Neutrophil (primary cell): ENCODE measurements around the gene LAMC2.

ENCODE experiments used
- H3K27ac ChIP-seq: fragments of 200-600 bp; sonication (generic); 2 replicates; pipeline ENCODE4 v1.5.1; 2016; ENCODE audit warnings: mild to moderate bottlenecking, moderate library complexity
- H3K27me3 ChIP-seq: fragments of 200-600 bp; sonication (generic); 2 replicates; pipeline ENCODE4 v1.6.0; 2016; ENCODE audit warnings: mild to moderate bottlenecking
- H3K36me3 ChIP-seq: fragments of 200-600 bp; sonication (generic); 2 replicates; pipeline ENCODE4 v1.5.1; 2017
- H3K4me1 ChIP-seq, 2 experiments: fragments of 200-600 bp in 1 of 2; sonication (generic) in 1 of 2; 1 replicate in 1 of 2; 2 replicates in 1 of 2; pipeline versions ENCODE4 v1.5.1 to v1.6.1; 2013 to 2016; ENCODE audit warnings: low read depth in 1 of 2, low read length in 1 of 2, mild to moderate bottlenecking in 1 of 2, moderate library complexity in 1 of 2; ENCODE audit not compliant: control insufficient read depth in 1 of 2, insufficient read depth in 1 of 2
- H3K4me3 ChIP-seq, 2 experiments: fragments of 200-600 bp in 1 of 2; sonication (generic) in 1 of 2; 1 replicate in 1 of 2; 2 replicates in 1 of 2; pipeline ENCODE4 v1.5.1; 2013 to 2016; ENCODE audit warnings: low read depth in 1 of 2, low read length in 1 of 2, mild to moderate bottlenecking in 1 of 2, moderate library complexity in 1 of 2
- H3K9me3 ChIP-seq: fragments of 200-600 bp; sonication (generic); 2 replicates; pipeline ENCODE4 v1.5.1; 2016
- CTCF ChIP-seq: fragments of 200-600 bp; sonication (generic); IDR thresholded peaks from 2 replicates; pipeline ENCODE4 v1.5.1; 2016; ENCODE audit warnings: antibody characterized with exemption

Gene LAMC2

GRCh38 chr1:183142171-183142570 is 43.9 kb upstream of the LAMC2 start:
- no peak overlapping the region for H3K27ac ChIP-seq
- H3K4me1 ChIP-seq: no peaks in the 10 kb centered on the region
- no peaks in the 10 kb centered on the region for H3K27me3 ChIP-seq
- H3K4me3 ChIP-seq: no peak overlapping the region
- no peaks in the 10 kb centered on the region for H3K9me3 ChIP-seq
- no peak for TF ChIP-seq CTCF
- no peaks in the 10 kb centered on the region for H3K36me3 ChIP-seq

GRCh38 chr1:183143576-183144315 is 42.3 kb upstream of the LAMC2 start:
- Histone ChIP-seq H3K4me3 (no peak overlapping the region), H3K36me3 (no peaks in the 10 kb centered on the region), H3K9me3 (no peaks in the 10 kb centered on the region), H3K27ac (no peak overlapping the region), H3K27me3 (no peaks in the 10 kb centered on the region), H3K4me1 (no peaks in the 10 kb centered on the region)
- TF ChIP-seq CTCF: no peak

- no peak overlapping the region for H3K4me3 ChIP-seq
- H3K27ac ChIP-seq: no peak overlapping the region
- H3K4me1 ChIP-seq: no peaks in the 10 kb centered on the region
- no peaks in the 10 kb centered on the region for H3K27me3 ChIP-seq
- H3K9me3 ChIP-seq: no peaks in the 10 kb centered on the region
- no peak for TF ChIP-seq CTCF
- H3K36me3 ChIP-seq: no peaks in the 10 kb centered on the region
These were observed 41.3 kb upstream of the LAMC2 start for GRCh38 chr1:183144752-183145151.

GRCh38 chr1:183147735-183148134 is 38.3 kb upstream of the LAMC2 start:
- H3K27ac ChIP-seq: no peak overlapping the region

GRCh38 chr1:183148599-183148998 is 37.5 kb upstream of the LAMC2 start:
- TF ChIP-seq CTCF: no peak
- Histone ChIP-seq H3K27ac (no peak overlapping the region), H3K4me1 (no peaks in the 10 kb centered on the region), H3K9me3 (no peaks in the 10 kb centered on the region), H3K36me3 (no peaks in the 10 kb centered on the region), H3K27me3 (peaks cover 14% of the 10 kb centered on the region), H3K4me3 (no peak overlapping the region)

More at GRCh38 chr1:183147735-183148134, 38.3 kb upstream of the LAMC2 start:
- Histone ChIP-seq H3K4me3 (no peak overlapping the region), H3K36me3 (no peaks in the 10 kb centered on the region), H3K9me3 (no peaks in the 10 kb centered on the region), H3K4me1 (no peaks in the 10 kb centered on the region), H3K27me3 (peaks cover 14% of the 10 kb centered on the region)
- TF ChIP-seq CTCF: no peak
